ENCODE measurements around the gene AATK. TPM values are rescaled to one million over a fixed set of nuclear protein-coding genes. Genes with fewer than 3 reads are reported as not detected.

AATK gene
- total RNA-seq, 4 donors from 2014 or later, result 0.64 to 2.8 (median 1.1) TPM

DNA sequence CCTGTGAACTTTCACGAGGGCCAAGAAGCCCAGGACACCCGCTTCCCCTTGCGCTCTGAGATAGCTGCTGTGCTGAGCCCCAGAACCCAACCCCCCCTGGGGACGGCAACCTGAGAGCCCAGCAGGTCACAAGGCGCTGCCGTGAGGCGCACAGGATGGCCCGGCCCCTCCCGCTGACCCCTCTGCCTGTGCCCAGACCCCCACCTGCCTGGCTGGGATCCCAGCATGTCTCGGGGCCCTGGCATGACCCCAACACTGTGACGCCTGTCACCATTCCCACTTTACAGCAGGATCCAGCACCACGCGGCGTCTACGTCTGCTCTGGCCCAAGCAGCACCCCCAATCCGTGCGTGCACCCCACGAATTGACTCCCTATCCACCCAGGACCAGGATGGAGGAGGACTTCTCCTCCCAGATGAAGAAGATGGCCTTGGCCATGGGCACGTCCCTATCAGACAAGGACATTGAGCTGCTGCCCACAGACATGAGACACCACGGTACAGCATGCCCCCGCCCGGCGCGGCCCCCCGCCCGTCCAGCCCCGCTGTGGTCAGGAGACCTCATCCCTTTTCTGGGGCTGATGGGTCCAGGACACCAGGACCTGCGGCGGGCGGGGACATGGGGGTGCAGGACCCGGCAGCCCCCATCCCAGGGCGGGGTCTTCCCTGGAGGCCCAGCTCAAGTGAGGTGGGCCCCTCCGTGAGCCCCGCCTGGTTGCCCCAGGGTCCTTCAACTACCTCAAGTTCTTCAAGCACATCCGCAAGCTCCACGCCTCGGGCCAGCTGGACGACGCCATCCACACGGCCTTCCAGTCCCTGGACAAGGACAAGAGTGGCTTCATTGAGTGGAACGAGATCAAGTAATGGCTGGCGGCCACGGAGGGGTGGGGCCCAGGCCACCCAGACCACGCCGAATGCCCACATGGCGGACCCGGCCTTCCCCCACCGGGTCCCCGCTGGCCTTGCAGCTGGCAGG lies 15.1 kb upstream of the AATK start:
- no peaks in the 10 kb centered on the region for H3K4me1 ChIP-seq
- no peak overlapping the region for H3K27ac ChIP-seq
- H3K36me3 ChIP-seq, result no peaks in the 10 kb centered on the region
- H3K4me3 ChIP-seq, result no peak overlapping the region
- WGBS, result 91% methylated on average over 29 of the region's 49 CpGs
- peaks cover 16% of the 10 kb centered on the region for H3K27me3 ChIP-seq
- H3K9me3 ChIP-seq, result no peaks in the 10 kb centered on the region
- DNase-seq (ENCODE audit: low spot score in 2 of 2), result no peak
- no peak for TF ChIP-seq EP300 (IDR thresholded peaks at IDR 0.05)
- no peak for TF ChIP-seq POLR2AphosphoS5 (IDR thresholded peaks at IDR 0.05)
- TF ChIP-seq, protein P1, sequence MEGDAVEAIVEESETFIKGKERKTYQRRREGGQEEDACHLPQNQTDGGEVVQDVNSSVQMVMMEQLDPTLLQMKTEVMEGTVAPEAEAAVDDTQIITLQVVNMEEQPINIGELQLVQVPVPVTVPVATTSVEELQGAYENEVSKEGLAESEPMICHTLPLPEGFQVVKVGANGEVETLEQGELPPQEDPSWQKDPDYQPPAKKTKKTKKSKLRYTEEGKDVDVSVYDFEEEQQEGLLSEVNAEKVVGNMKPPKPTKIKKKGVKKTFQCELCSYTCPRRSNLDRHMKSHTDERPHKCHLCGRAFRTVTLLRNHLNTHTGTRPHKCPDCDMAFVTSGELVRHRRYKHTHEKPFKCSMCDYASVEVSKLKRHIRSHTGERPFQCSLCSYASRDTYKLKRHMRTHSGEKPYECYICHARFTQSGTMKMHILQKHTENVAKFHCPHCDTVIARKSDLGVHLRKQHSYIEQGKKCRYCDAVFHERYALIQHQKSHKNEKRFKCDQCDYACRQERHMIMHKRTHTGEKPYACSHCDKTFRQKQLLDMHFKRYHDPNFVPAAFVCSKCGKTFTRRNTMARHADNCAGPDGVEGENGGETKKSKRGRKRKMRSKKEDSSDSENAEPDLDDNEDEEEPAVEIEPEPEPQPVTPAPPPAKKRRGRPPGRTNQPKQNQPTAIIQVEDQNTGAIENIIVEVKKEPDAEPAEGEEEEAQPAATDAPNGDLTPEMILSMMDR (IDR thresholded peaks at IDR 0.05), result no peak
- TF ChIP-seq POLR2A (IDR thresholded peaks at IDR 0.05), result no peak

DNA sequence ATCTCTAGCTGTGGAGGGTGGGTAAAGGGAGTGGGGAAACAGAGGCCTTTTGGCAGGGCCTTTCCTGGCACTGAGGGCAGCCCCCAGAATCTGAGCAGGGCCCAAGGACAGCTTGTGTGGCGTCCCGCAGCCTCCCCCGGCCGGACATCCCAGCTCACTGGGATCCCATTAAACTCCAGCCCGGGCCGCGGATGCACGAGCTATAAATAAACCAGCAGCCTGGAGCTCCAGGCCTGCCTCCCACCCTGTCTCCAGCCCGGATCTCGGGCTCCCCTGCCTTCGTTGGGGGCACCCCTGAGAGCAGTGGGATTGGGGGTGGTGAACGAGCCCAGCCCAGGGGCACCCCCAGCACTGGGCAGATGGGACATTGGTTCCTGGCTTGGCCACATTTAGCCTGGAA lies 13.8 kb upstream of the AATK start:
- TF ChIP-seq POLR2AphosphoS5 (IDR thresholded peaks at IDR 0.05) (no peak), POLR2A (IDR thresholded peaks at IDR 0.05) (no peak), EP300 (IDR thresholded peaks at IDR 0.05) (no peak)
- TF ChIP-seq, protein P1 (IDR thresholded peaks at IDR 0.05), result no peak
- peaks cover 16% of the 10 kb centered on the region for H3K27me3 ChIP-seq
- WGBS, result 90% methylated on average over 2 of the region's 12 CpGs
- no peak for DNase-seq (ENCODE audit: low spot score in 2 of 2)
- H3K36me3 ChIP-seq, result no peaks in the 10 kb centered on the region
- no peak overlapping the region for H3K27ac ChIP-seq
- H3K4me1 ChIP-seq, result no peaks in the 10 kb centered on the region
- H3K9me3 ChIP-seq, result no peaks in the 10 kb centered on the region
- H3K4me3 ChIP-seq, result no peak overlapping the region

GRCh38 chr17:81179220-81179619 lies 13.2 kb upstream of the AATK start:
- Histone ChIP-seq H3K9me3 (no peaks in the 10 kb centered on the region), H3K27me3 (peaks cover 10% of the 10 kb centered on the region), H3K4me3 (no peak overlapping the region), H3K4me1 (no peaks in the 10 kb centered on the region), H3K27ac (no peak overlapping the region), H3K36me3 (no peaks in the 10 kb centered on the region)
- WGBS, result 60% methylated on average over 1 of the region's 9 CpGs
- no peak for DNase-seq (ENCODE audit: low spot score in 2 of 2)
- TF ChIP-seq, protein P1 (IDR thresholded peaks at IDR 0.05), result no peak
- no peak for TF ChIP-seq POLR2A (IDR thresholded peaks at IDR 0.05)
- no peak for TF ChIP-seq POLR2AphosphoS5 (IDR thresholded peaks at IDR 0.05)
- no peak for TF ChIP-seq EP300 (IDR thresholded peaks at IDR 0.05)

- 93% methylated on average over 17 of the region's 25 CpGs for WGBS
- DNase-seq (ENCODE audit: low spot score in 2 of 2), result no peak
- Histone ChIP-seq H3K4me3 (no peak overlapping the region), H3K27ac (no peak overlapping the region), H3K4me1 (no peaks in the 10 kb centered on the region), H3K9me3 (no peaks in the 10 kb centered on the region), H3K36me3 (no peaks in the 10 kb centered on the region), H3K27me3 (peaks cover 2% of the 10 kb centered on the region)
- TF ChIP-seq, protein P1 (IDR thresholded peaks at IDR 0.05), result no peak
- TF ChIP-seq POLR2AphosphoS5 (IDR thresholded peaks at IDR 0.05) (no peak), POLR2A (IDR thresholded peaks at IDR 0.05) (no peak), EP300 (IDR thresholded peaks at IDR 0.05) (no peak)
Observed at GRCh38 chr17:81178136-81179091, 12.4 kb upstream of the AATK start.

Measured in suprapubic skin (tissue), 4 donors.